Neutrophil (primary cell): ENCODE measurements around the gene PCLO.

ENCODE experiments used
- H3K27ac ChIP-seq: fragments of 200-600 bp; sonication (generic); 2 replicates; pipeline ENCODE4 v1.5.1; 2016; ENCODE audit warnings: mild to moderate bottlenecking, moderate library complexity
- H3K27me3 ChIP-seq: fragments of 200-600 bp; sonication (generic); 2 replicates; pipeline ENCODE4 v1.6.0; 2016; ENCODE audit warnings: mild to moderate bottlenecking
- H3K36me3 ChIP-seq: fragments of 200-600 bp; sonication (generic); 2 replicates; pipeline ENCODE4 v1.5.1; 2017
- H3K4me1 ChIP-seq, 2 experiments: fragments of 200-600 bp in 1 of 2; sonication (generic) in 1 of 2; 1 replicate in 1 of 2; 2 replicates in 1 of 2; pipeline versions ENCODE4 v1.5.1 to v1.6.1; 2013 to 2016; ENCODE audit warnings: low read depth in 1 of 2, low read length in 1 of 2, mild to moderate bottlenecking in 1 of 2, moderate library complexity in 1 of 2; ENCODE audit not compliant: control insufficient read depth in 1 of 2, insufficient read depth in 1 of 2
- H3K4me3 ChIP-seq, 2 experiments: fragments of 200-600 bp in 1 of 2; sonication (generic) in 1 of 2; 1 replicate in 1 of 2; 2 replicates in 1 of 2; pipeline ENCODE4 v1.5.1; 2013 to 2016; ENCODE audit warnings: low read depth in 1 of 2, low read length in 1 of 2, mild to moderate bottlenecking in 1 of 2, moderate library complexity in 1 of 2
- H3K9me3 ChIP-seq: fragments of 200-600 bp; sonication (generic); 2 replicates; pipeline ENCODE4 v1.5.1; 2016
- TF ChIP-seq, protein P1 (sequence below): fragments of 200-600 bp; sonication (generic); IDR thresholded peaks from 2 replicates; pipeline ENCODE4 v1.5.1; 2016; ENCODE audit warnings: antibody characterized with exemption

PCLO gene

DNA sequence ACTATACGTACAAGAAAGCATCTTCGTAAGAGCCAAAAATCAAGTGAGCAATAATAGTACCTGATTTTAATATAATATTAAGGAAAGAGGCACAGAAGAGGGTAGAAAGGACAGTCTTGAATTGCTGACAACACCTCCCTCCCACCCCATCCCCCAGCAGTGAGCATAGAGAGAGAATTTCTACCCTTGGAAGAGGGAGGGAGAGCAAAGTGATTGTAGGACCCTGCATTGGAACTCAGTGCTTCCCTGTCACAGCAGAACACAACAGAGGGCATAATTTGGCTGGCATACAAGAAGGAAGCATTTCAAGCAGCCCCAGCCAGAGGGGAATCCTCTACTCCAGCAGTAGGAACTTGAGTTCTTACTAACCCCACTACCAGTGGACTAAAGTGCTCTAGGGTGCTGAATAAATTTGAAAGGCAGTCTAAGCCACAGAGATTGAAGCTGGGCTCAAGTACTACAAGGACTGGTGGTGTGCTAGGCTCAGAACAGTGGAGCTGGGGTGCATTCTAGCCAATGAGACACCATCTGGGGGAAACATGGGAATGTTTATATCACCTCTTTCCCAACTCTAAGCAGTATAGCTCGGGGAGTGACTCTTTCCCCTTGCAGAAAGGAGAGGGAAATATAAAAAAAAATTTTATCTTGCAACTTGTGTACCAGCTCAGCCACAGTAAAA is 44.2 kb downstream of the PCLO start:
- Histone ChIP-seq H3K9me3 (no peaks in the 10 kb centered on the region), H3K4me3 (no peak overlapping the region), H3K4me1 (no peaks in the 10 kb centered on the region), H3K36me3 (no peaks in the 10 kb centered on the region), H3K27me3 (no peaks in the 10 kb centered on the region), H3K27ac (no peak overlapping the region)
- TF ChIP-seq, protein P1, sequence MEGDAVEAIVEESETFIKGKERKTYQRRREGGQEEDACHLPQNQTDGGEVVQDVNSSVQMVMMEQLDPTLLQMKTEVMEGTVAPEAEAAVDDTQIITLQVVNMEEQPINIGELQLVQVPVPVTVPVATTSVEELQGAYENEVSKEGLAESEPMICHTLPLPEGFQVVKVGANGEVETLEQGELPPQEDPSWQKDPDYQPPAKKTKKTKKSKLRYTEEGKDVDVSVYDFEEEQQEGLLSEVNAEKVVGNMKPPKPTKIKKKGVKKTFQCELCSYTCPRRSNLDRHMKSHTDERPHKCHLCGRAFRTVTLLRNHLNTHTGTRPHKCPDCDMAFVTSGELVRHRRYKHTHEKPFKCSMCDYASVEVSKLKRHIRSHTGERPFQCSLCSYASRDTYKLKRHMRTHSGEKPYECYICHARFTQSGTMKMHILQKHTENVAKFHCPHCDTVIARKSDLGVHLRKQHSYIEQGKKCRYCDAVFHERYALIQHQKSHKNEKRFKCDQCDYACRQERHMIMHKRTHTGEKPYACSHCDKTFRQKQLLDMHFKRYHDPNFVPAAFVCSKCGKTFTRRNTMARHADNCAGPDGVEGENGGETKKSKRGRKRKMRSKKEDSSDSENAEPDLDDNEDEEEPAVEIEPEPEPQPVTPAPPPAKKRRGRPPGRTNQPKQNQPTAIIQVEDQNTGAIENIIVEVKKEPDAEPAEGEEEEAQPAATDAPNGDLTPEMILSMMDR = no peak

GRCh38 chr7:83117466-83117865 is 45.2 kb downstream of the PCLO start:
- H3K27me3 ChIP-seq = no peaks in the 10 kb centered on the region
- TF ChIP-seq, protein P1 = no peak
- no peaks in the 10 kb centered on the region for H3K36me3 ChIP-seq
- H3K4me1 ChIP-seq = no peaks in the 10 kb centered on the region
- no peaks in the 10 kb centered on the region for H3K9me3 ChIP-seq
- H3K27ac ChIP-seq = no peak overlapping the region
- H3K4me3 ChIP-seq = no peak overlapping the region

- TF ChIP-seq, protein P1 = no peak
- Histone ChIP-seq H3K27me3 (no peaks in the 10 kb centered on the region), H3K27ac (no peak overlapping the region), H3K4me3 (no peak overlapping the region), H3K36me3 (no peaks in the 10 kb centered on the region), H3K9me3 (no peaks in the 10 kb centered on the region), H3K4me1 (no peaks in the 10 kb centered on the region)
Measured at GRCh38 chr7:83111391-83111790, 51.3 kb downstream of the PCLO start.

DNA sequence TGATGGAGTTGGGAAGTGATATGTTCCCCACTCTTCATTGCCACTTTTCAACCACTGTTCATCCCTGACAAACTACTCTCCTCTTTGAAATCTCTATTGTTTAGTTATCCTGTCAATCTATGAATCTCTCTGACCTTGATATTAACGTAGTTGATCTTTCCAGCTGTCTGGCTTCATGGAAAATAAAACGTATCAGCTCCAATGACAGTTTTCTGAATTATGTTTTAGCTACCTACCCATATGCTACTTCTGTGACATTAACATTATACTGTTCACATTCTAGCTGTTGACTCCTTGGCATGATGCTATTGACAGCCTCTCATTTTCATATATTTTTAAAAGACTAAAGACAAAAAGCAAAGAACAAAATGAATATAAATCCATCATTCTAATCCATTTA is 53.3 kb downstream of the PCLO start:
- no peaks in the 10 kb centered on the region for H3K9me3 ChIP-seq
- H3K27ac ChIP-seq = no peak overlapping the region
- TF ChIP-seq, protein P1 = no peak
- H3K4me3 ChIP-seq = no peak overlapping the region
- H3K27me3 ChIP-seq = no peaks in the 10 kb centered on the region
- no peaks in the 10 kb centered on the region for H3K36me3 ChIP-seq
- no peaks in the 10 kb centered on the region for H3K4me1 ChIP-seq

DNA sequence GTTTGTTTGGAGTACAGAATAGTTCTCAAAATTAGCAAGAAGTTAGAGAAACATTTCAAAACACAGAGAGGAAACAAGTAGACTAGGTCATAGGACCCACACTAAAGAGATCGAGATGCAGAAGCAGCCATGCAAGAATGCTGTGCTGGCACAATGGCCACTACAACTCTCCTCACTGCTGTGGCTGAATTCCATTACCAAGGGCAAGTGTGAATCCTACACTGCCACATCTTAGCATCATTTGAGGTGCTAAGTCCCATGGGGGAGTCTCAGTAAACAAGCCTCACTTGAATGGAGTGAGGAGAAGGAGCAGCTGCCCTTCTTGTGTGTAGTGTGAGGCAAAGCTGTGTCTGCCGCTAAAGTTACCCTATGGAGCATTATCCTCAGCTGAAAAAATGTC is 56.7 kb downstream of the PCLO start:
- H3K4me1 ChIP-seq = no peaks in the 10 kb centered on the region
- no peaks in the 10 kb centered on the region for H3K36me3 ChIP-seq
- TF ChIP-seq, protein P1 = no peak
- H3K4me3 ChIP-seq = no peak overlapping the region
- no peaks in the 10 kb centered on the region for H3K9me3 ChIP-seq
- H3K27ac ChIP-seq = no peak overlapping the region
- no peaks in the 10 kb centered on the region for H3K27me3 ChIP-seq

DNA sequence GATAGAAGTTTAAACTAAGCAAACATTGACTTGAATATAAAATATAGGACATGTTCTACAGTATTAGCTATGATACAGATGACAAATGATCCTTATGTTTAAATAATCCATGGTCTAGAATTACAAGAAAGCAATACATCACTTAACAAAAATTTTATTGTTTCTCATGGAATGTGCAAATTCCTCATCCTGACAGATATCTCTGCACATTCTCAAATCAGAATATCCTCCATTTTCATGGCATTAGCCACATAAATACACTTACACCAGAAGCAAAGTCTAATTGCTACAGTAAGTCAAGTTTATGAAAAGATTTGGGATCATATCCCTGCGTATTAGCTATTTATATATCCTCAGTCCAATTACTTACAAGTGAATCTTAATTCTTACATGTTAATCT is 57.6 kb downstream of the PCLO start:
- TF ChIP-seq, protein P1 = no peak
- H3K9me3 ChIP-seq = no peaks in the 10 kb centered on the region
- H3K36me3 ChIP-seq = no peaks in the 10 kb centered on the region
- H3K4me1 ChIP-seq = no peaks in the 10 kb centered on the region
- H3K4me3 ChIP-seq = no peak overlapping the region
- no peak overlapping the region for H3K27ac ChIP-seq
- no peaks in the 10 kb centered on the region for H3K27me3 ChIP-seq
